OCI-LY3 (cell line): ENCODE results near the gene TSC22D1.
"Not testable (repeated sequence)": the region's sequence is repeated elsewhere in the genome, so short reads cannot be mapped to it uniquely, and the experiment has no call there.

Experiments
- H2AFZ ChIP-seq: fragments of 200-600, 300-600 bp; shearing (Covaris generic); 2 replicates; pipeline ENCODE4 v1.6.0; 2014; ENCODE audit warnings: antibody characterized with exemption, low read depth, low read length
- H3K27ac ChIP-seq: fragments of 200-600, 300-600 bp; sonication (generic); 2 replicates; pipeline ENCODE4 v1.5.1; 2014; ENCODE audit warnings: mild to moderate bottlenecking, low read length, moderate library complexity, mixed read lengths
- H3K27me3 ChIP-seq: fragments of 200-600, 300-600 bp; sonication (generic); 2 replicates; pipeline ENCODE4 v1.6.1; 2014; ENCODE audit warnings: low read depth, low read length, mixed read lengths
- H3K36me3 ChIP-seq: fragments of 200-600, 300-600 bp; sonication (generic); replicated peaks from 2 replicates; pipeline ENCODE3; 2014; ENCODE audit warnings: low read depth, low read length, mixed read lengths
- H3K4me1 ChIP-seq: fragments of 300-600, 200-600 bp; sonication (generic); 2 replicates; pipeline ENCODE4 v1.6.1; 2014; ENCODE audit warnings: low read length, mixed read lengths
- H3K4me2 ChIP-seq: fragments of 200-600, 300-600 bp; sonication (generic); 2 replicates; pipeline ENCODE4 v1.6.1; 2014; ENCODE audit warnings: low read length, mixed read lengths
- H3K4me3 ChIP-seq: fragments of 300-600, 200-600 bp; sonication (generic); 2 replicates; pipeline ENCODE4 v1.5.1; 2014; ENCODE audit warnings: antibody characterized with exemption, mild to moderate bottlenecking, low read length, moderate library complexity
- H3K79me2 ChIP-seq: fragments of 300-600, 200-600 bp; shearing (Covaris generic); 2 replicates; pipeline ENCODE4 v1.6.1; 2014; ENCODE audit warnings: mild to moderate bottlenecking, low read length, mixed read lengths
- H3K9ac ChIP-seq: fragments of 300-600, 200-600 bp; shearing (Covaris generic); 2 replicates; pipeline ENCODE4 v1.6.0; 2014; ENCODE audit warnings: mild to moderate bottlenecking, low read length, moderate library complexity
- H3K9me3 ChIP-seq: fragments of 200-600, 300-600 bp; shearing (Covaris generic); 2 replicates; pipeline ENCODE4 v1.6.1; 2014; ENCODE audit warnings: low read length, mixed read lengths; ENCODE audit not compliant: insufficient read depth
- H4K20me1 ChIP-seq: fragments of 200-600, 300-600 bp; sonication (generic); 2 replicates; pipeline ENCODE4 v1.6.1; 2016; ENCODE audit warnings: low read length, mixed read lengths; ENCODE audit not compliant: insufficient read depth
- CTCF ChIP-seq: fragments of 200-600, 300-600 bp; sonication (generic); IDR thresholded peaks from 2 replicates; pipeline ENCODE4 v1.5.1; 2014; ENCODE audit warnings: antibody characterized with exemption, low read length, low read depth
- EZH2phosphoT487 ChIP-seq: fragments of 200-600 bp; shearing (Covaris generic); IDR thresholded peaks from 2 replicates; pipeline ENCODE4 v1.6.1; 2018; ENCODE audit warnings: antibody characterized with exemption, mixed run types, low read depth

TSC22D1 gene

DNA sequence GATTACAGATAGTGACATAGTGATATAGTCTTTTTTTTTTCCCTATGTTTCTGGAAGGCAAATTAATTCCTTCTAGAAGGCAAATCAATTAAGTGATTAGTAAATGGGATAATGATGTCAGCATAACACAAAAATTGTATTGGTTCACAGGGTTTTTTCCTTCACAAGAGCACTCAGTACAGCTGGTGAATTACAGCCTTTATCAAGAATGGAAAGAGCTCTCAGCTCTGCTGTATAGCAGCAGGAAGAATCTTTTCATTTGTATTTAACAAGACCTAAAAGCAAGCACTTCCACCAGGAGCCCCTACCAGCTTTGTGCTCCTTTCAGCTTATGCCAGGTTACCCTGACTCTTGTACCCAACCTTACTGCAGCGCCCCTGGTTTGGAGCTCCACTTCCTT lies 111.7 kb downstream of the TSC22D1 start:
- no peaks in the 10 kb centered on the region for H3K27me3 ChIP-seq
- no peak overlapping the region for H2AFZ ChIP-seq
- no peaks in the 10 kb centered on the region for H4K20me1 ChIP-seq
- H3K79me2 ChIP-seq = no peaks in the 10 kb centered on the region
- no peak overlapping the region for H3K9ac ChIP-seq
- TF ChIP-seq CTCF (no peak), EZH2phosphoT487 (no peak)
- H3K36me3 ChIP-seq = no peaks in the 10 kb centered on the region
- no peaks in the 10 kb centered on the region; the same call in 1 of the 2 replicates for H3K4me1 ChIP-seq
- H3K27ac ChIP-seq = no peak overlapping the region
- H3K4me2 ChIP-seq = no peak overlapping the region
- no peaks in the 10 kb centered on the region for H3K9me3 ChIP-seq
- no peak overlapping the region for H3K4me3 ChIP-seq

DNA sequence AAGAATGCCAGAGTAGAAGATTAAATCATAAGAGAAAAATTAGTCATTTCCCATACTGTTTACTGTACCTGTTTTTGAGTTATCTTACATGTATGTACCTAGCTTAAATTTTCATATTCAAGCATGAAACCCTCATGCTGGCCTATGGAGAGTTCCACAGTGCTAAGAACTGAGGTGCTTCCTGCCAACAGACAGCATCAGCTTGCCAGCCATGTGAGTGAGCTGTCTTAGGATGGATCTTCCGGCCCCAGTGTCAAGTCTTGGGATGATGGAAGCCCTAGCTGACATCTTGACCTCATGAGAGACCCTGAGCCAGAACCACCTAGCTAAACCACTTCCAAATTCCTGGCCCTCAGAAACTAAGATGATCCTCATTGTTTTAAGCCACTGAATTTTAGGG lies 112.4 kb downstream of the TSC22D1 start:
- TF ChIP-seq EZH2phosphoT487 = no peak
- TF ChIP-seq CTCF = no peak
- no peak overlapping the region for H3K4me3 ChIP-seq
- no peaks in the 10 kb centered on the region for H3K79me2 ChIP-seq
- no peaks in the 10 kb centered on the region for H3K4me1 ChIP-seq
- H3K36me3 ChIP-seq = no peaks in the 10 kb centered on the region
- H3K9me3 ChIP-seq = no peaks in the 10 kb centered on the region
- H3K9ac ChIP-seq = no peak overlapping the region
- H3K27ac ChIP-seq = no peak overlapping the region
- H4K20me1 ChIP-seq = no peaks in the 10 kb centered on the region
- H3K4me2 ChIP-seq = no peak overlapping the region
- H2AFZ ChIP-seq = no peak overlapping the region
- no peaks in the 10 kb centered on the region for H3K27me3 ChIP-seq

DNA sequence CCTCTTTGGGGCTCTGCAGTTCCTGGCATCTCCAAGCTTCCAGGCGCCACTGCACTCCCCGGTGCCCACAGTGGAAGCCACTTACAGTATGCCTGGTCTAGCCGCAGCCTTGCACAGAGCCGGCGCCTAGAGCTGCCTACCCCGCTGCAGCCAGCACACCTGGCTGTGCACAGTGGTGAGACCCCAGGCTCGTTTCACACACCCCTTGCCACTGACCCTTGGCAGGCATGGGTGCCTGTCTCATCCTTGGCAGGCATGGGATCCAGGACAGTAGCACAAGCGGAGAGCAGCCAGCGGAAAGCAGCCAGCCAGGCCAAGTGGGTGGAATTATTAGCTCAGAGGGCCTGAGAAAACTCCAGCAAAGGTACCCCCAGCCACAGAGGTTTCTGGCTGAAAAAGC lies 116.5 kb downstream of the TSC22D1 start:
- no peaks in the 10 kb centered on the region for H3K27me3 ChIP-seq
- no peak overlapping the region for H3K4me2 ChIP-seq
- H3K4me3 ChIP-seq = no peak overlapping the region
- TF ChIP-seq EZH2phosphoT487 (no peak), CTCF (no peak)
- H3K9ac ChIP-seq = no peak overlapping the region
- H3K4me1 ChIP-seq = no peaks in the 10 kb centered on the region
- H3K9me3 ChIP-seq = no peaks in the 10 kb centered on the region
- H4K20me1 ChIP-seq = no peaks in the 10 kb centered on the region
- H2AFZ ChIP-seq = no peak overlapping the region
- H3K27ac ChIP-seq = no peak overlapping the region
- no peaks in the 10 kb centered on the region for H3K36me3 ChIP-seq
- no peaks in the 10 kb centered on the region for H3K79me2 ChIP-seq

DNA sequence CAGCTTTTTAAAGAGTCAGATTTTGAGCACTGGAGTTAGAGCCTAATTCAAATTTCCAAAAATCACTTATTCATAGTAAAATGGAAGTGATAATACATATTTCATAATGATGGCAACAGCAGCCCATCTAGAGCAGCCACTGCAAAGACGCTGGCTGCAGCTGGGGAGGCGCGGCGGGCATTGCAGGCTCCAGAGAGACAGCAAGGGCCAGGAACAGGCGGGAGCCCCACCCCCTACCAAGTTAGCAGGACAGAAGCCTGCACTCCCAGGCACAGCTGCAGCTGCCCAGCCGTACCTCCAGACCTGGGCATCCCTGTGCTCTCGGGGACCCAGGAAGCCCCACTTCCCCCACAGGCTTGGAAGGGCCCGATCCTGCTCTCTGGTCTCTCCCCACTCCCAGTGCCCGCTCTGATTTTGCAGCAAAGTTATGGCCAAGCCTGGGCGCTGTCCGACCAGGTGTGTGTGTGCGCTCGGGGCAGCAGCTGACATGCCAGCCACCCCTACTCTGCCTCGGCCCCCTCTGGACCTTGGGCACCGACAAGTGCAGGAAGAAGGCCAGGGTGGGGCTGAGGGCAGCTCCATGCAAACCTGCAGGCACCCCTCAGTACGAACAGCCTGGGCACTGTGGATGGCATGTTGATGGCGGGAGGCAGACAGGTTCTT lies 117.7 kb downstream of the TSC22D1 start:
- no peak for TF ChIP-seq CTCF
- no peak for TF ChIP-seq EZH2phosphoT487

DNA sequence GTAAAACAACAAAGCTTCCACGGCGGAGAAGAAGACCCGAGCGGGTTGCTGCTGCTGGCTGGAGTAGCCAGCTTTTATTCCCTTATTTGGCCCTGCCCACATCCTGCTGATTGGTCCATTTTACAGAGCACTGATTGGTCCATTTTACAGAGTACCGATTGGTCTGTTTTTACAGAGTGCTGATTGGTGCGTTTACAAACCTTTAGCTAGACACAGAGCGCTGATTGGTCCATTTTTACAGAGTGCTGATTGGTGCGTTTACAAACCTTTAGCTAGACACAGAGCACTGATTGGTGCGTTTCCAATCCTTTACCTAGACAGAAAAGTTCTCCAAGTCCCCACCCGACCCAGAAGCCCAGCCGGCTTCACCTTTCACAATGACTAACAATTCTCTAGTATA lies 119.9 kb downstream of the TSC22D1 start:
- not testable (repeated sequence) for H3K9ac ChIP-seq, H3K4me1 ChIP-seq, H3K27me3 ChIP-seq, H3K4me2 ChIP-seq, H2AFZ ChIP-seq, H3K36me3 ChIP-seq, H3K27ac ChIP-seq, H3K79me2 ChIP-seq, H4K20me1 ChIP-seq, H3K9me3 ChIP-seq, H3K4me3 ChIP-seq

More for the DNA sequence above, 117.7 kb downstream of the TSC22D1 start:
- no peak overlapping the region for H3K4me3 ChIP-seq
- no peaks in the 10 kb centered on the region for H3K4me1 ChIP-seq
- H3K79me2 ChIP-seq = no peaks in the 10 kb centered on the region
- no peak overlapping the region for H2AFZ ChIP-seq
- no peaks in the 10 kb centered on the region for H3K36me3 ChIP-seq
- no peaks in the 10 kb centered on the region for H4K20me1 ChIP-seq
- no peak overlapping the region for H3K9ac ChIP-seq
- H3K27ac ChIP-seq = no peak overlapping the region
- H3K4me2 ChIP-seq = no peak overlapping the region
- H3K9me3 ChIP-seq = no peaks in the 10 kb centered on the region
- H3K27me3 ChIP-seq = no peaks in the 10 kb centered on the region
